Smooth muscle cell (in vitro differentiated cells): ENCODE data around the gene UNKL. TPM values are rescaled to one million over a fixed set of nuclear protein-coding genes. Genes with fewer than 3 reads are reported as not detected.

Source experiments
- DNase-seq: peaks from one replicate; lab custom pipeline; 2025; ENCODE audit not compliant: unreplicated experiment; lab: John Stamatoyannopoulos, UW
- H2AFZ ChIP-seq: fragments of 200-600 bp; sonication (generic); 2 replicates; pipeline ENCODE4 v1.6.0; 2016; ENCODE audit warnings: antibody characterized with exemption, low read depth, mild to moderate bottlenecking
- H3F3A ChIP-seq: fragments of 200-600 bp; sonication (generic); 2 replicates; pipeline ENCODE4 v1.6.0; 2017; ENCODE audit warnings: antibody characterized with exemption, low read depth
- H3K27ac ChIP-seq: fragments of 200-600 bp; sonication (generic); 2 replicates; pipeline ENCODE4 v1.5.1; 2016; ENCODE audit warnings: low read depth, mild to moderate bottlenecking
- H3K27me3 ChIP-seq: fragments of 200-600 bp; sonication (generic); 2 replicates; pipeline ENCODE4 v1.6.1; 2016; ENCODE audit warnings: low read depth, mild to moderate bottlenecking
- H3K36me3 ChIP-seq: fragments of 200-600 bp; sonication (generic); 2 replicates; pipeline ENCODE4 v1.5.1; 2016; ENCODE audit warnings: low read depth
- H3K4me1 ChIP-seq: fragments of 200-600 bp; sonication (generic); 2 replicates; pipeline ENCODE4 v1.5.1; 2016; ENCODE audit warnings: low read depth
- H3K4me2 ChIP-seq: fragments of 200-600 bp; sonication (generic); 2 replicates; pipeline ENCODE4 v1.6.0; 2016; ENCODE audit warnings: mild to moderate bottlenecking
- H3K4me3 ChIP-seq: fragments of 200-600 bp; sonication (generic); 2 replicates; pipeline ENCODE4 v1.5.1; 2016; ENCODE audit warnings: mild to moderate bottlenecking
- H3K79me2 ChIP-seq: fragments of 200-600 bp; sonication (generic); 2 replicates; pipeline ENCODE4 v1.6.0; 2016; ENCODE audit warnings: low read depth, mild to moderate bottlenecking
- H3K9ac ChIP-seq: fragments of 200-600 bp; sonication (generic); 2 replicates; pipeline ENCODE4 v1.6.0; 2016; ENCODE audit warnings: low read depth
- H3K9me3 ChIP-seq: fragments of 200-600 bp; sonication (generic); replicated peaks from 2 replicates; pipeline ENCODE4 v1.5.1; 2016; ENCODE audit warnings: low read depth
- H4K20me1 ChIP-seq: fragments of 200-600 bp; sonication (generic); 2 replicates; pipeline ENCODE4 v1.6.0; 2016; ENCODE audit warnings: low read depth
- CTCF ChIP-seq: fragments of 200-600 bp; sonication (generic); IDR thresholded peaks from 2 replicates; pipeline ENCODE4 v1.5.1; 2017; ENCODE audit warnings: borderline replicate concordance, mild to moderate bottlenecking, antibody characterized with exemption; ENCODE audit not compliant: insufficient read depth, poor library complexity, severe bottlenecking
- WGBS: methylation state at CpG from one replicate; pipeline ENCODE4 v1.1.7; 2016; ENCODE audit warnings: low lambda C conversion rate; 5-methylcytosine and 5-hydroxymethylcytosine counted together
- polyA plus RNA-seq: library from polyadenylated mRNA; unstranded; fragments of >200 nt; fragmentation: Nextera tagmentation; extraction: Ambion mirVana; gene quantifications from 2 replicates; pipeline ENCODE4 v1.2.1, GENCODE V29; 2016
- total RNA-seq: library from RNA; depleted of rRNA; stranded (reverse); fragments of >200 nt; gene quantifications from 2 replicates; pipeline ENCODE4 v1.2.3, GENCODE V29; 2014

UNKL gene
- total and polyA plus RNA-seq, 2 experiments from 2014 or later: 5.2 to 6.2 TPM

DNA sequence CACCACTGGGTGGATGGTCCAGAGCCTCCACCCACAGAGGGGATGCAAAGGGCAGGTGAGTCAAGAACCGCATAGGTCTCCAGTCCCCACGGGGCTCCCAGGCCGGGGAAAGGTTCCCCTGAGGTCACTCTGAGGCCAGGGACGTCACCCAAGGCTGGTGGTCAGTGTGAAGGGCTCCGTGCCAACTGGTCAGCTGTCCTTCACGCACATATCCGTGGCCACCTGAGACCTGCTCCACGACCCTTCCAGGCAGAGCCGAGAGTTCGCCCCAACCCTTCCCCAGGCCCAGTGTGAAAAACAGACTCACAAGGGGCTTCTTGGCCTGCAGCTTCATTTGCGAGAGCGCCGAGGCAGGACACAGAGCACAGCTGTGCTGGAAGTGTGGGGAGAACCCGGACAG lies 65.6 kb downstream of the UNKL start:
- no peak overlapping the region for H3K4me3 ChIP-seq
- DNase-seq: no peak
- no peak for TF ChIP-seq CTCF
- H3K36me3 ChIP-seq: no peaks in the 10 kb centered on the region
- H4K20me1 ChIP-seq: peaks cover 4% of the 10 kb centered on the region
- H3F3A ChIP-seq: no peaks in the 10 kb centered on the region
- H3K27me3 ChIP-seq: no peaks in the 10 kb centered on the region
- H3K9ac ChIP-seq: no peak overlapping the region
- WGBS: 93% methylated on average over 14 of the region's 14 CpGs
- no peaks in the 10 kb centered on the region for H3K9me3 ChIP-seq
- peaks cover 38% of the 10 kb centered on the region for H3K79me2 ChIP-seq
- H3K4me2 ChIP-seq: no peak overlapping the region
- H2AFZ ChIP-seq: no peak overlapping the region
- H3K4me1 ChIP-seq: peaks cover 7% of the 10 kb centered on the region
- H3K27ac ChIP-seq: no peak overlapping the region

- 96% methylated on average over 13 of the region's 15 CpGs for WGBS
- TF ChIP-seq CTCF: no peak
- Histone ChIP-seq H3K9me3 (no peaks in the 10 kb centered on the region), H2AFZ (no peak overlapping the region), H3K36me3 (no peaks in the 10 kb centered on the region), H3K79me2 (peaks cover 34% of the 10 kb centered on the region), H3K27ac (no peak overlapping the region), H4K20me1 (no peaks in the 10 kb centered on the region), H3K4me2 (no peak overlapping the region), H3K27me3 (no peaks in the 10 kb centered on the region), H3K9ac (no peak overlapping the region), H3K4me1 (peaks cover 7% of the 10 kb centered on the region), H3K4me3 (no peak overlapping the region), H3F3A (no peaks in the 10 kb centered on the region)
- DNase-seq: no peak
Observed at GRCh38 chr16:1348441-1348840, 66.1 kb downstream of the UNKL start.

DNA sequence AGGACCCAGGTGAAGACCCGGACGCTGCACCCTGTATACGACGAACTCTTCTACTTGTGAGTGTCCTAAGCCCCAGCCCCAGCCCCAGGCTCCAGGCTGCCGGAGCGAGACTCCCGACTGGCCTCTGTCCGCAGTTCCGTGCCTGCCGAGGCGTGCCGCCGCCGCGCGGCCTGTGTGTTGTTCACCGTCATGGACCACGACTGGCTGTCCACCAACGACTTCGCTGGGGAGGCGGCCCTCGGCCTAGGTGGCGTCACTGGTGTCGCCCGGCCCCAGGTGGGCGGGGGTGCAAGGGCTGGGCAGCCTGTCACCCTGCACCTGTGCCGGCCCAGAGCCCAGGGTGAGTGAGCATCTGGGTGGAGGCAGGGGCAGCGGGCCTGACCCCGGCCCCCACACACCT lies 66.5 kb downstream of the UNKL start:
- no peak overlapping the region for H3K4me2 ChIP-seq
- H3K9ac ChIP-seq: no peak overlapping the region
- no peaks in the 10 kb centered on the region for H3K36me3 ChIP-seq
- peaks cover 7% of the 10 kb centered on the region for H3K4me1 ChIP-seq
- no peak overlapping the region for H2AFZ ChIP-seq
- H3K27me3 ChIP-seq: no peaks in the 10 kb centered on the region
- no peak for DNase-seq
- H3K4me3 ChIP-seq: no peak overlapping the region
- H3K79me2 ChIP-seq: peaks cover 29% of the 10 kb centered on the region
- no peaks in the 10 kb centered on the region for H3F3A ChIP-seq
- H3K27ac ChIP-seq: no peak overlapping the region
- no peak for TF ChIP-seq CTCF
- no peaks in the 10 kb centered on the region for H4K20me1 ChIP-seq
- H3K9me3 ChIP-seq: no peaks in the 10 kb centered on the region
- 95% methylated on average over 28 of the region's 29 CpGs for WGBS

DNA sequence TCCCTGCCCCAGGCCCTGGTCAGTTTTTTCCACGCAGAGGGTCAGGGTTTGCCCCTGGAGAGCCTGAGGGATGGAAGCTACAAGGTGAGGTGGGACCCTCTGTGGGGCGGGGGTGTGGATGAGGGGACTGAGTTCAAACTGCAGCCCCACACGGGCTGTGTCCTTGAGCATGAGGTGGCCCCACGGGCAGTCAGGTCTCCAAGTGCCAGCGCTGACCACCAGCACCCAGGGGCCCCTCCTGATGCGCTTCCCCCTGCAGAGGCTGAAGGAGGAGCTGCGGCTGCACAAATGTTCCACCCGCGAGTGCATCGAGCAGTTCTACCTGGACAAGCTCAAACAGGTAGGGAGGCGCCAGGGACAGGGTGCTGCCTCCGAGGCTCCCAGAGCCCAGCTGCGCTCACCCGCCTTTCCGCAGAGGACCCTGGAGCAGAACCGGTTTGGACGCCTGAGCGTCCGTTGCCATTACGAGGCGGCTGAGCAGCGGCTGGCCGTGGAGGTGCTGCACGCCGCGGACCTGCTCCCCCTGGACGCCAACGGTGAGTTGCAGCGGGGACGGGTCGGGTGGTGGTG lies 67.1 kb downstream of the UNKL start:
- H3K4me1 ChIP-seq: peaks cover 1% of the 10 kb centered on the region
- DNase-seq: no peak
- H3K27ac ChIP-seq: no peak overlapping the region
- H3K79me2 ChIP-seq: peaks cover 23% of the 10 kb centered on the region
- H3K36me3 ChIP-seq: no peaks in the 10 kb centered on the region
- H3K4me2 ChIP-seq: no peak overlapping the region
- H2AFZ ChIP-seq: no peak overlapping the region
- WGBS: 94% methylated on average over 31 of the region's 31 CpGs
- H3F3A ChIP-seq: no peaks in the 10 kb centered on the region
- H3K27me3 ChIP-seq: no peaks in the 10 kb centered on the region
- TF ChIP-seq CTCF: no peak
- no peak overlapping the region for H3K4me3 ChIP-seq
- H3K9ac ChIP-seq: no peak overlapping the region
- H3K9me3 ChIP-seq: no peaks in the 10 kb centered on the region
- H4K20me1 ChIP-seq: no peaks in the 10 kb centered on the region
